ENCODE data around the gene HOXB4.

Gene HOXB4

GRCh38 chr17:48528936-48529682 is 49.0 kb downstream of the HOXB4 start:
- no peak for DNase-seq (ENCODE audit: low read depth)

GRCh38 chr17:48528153-48528935 is 49.8 kb downstream of the HOXB4 start:
- DNase-seq (ENCODE audit: low read depth) = no peak

- no peak for DNase-seq (ENCODE audit: low read depth)
Observed at GRCh38 chr17:48527547-48527932, 50.6 kb downstream of the HOXB4 start.

GRCh38 chr17:48526608-48527546 is 51.3 kb downstream of the HOXB4 start:
- DNase-seq (ENCODE audit: low read depth) = no peak

Measured in activated T-helper 1 cell treated with Interleukin-2 at 50 U/mL for 16 hours (primary cell).